GM12873 (cell line): ENCODE data around the gene TMEM164.

ENCODE experiments used
- CTCF ChIP-seq: IDR thresholded peaks from 2 replicates; pipeline ENCODE4 v1.5.1; 2012; ENCODE audit warnings: low read depth, mild to moderate bottlenecking, moderate library complexity, low read length, control low read depth; ENCODE audit not compliant: insufficient read depth; ENCODE audit errors: missing control alignments

The TMEM164 gene

GRCh38 chrX:110175146-110175545 is 172.2 kb downstream of the TMEM164 start:
- TF ChIP-seq CTCF, result no peak

GRCh38 chrX:110175696-110176095 is 172.8 kb downstream of the TMEM164 start:
- TF ChIP-seq CTCF, result no peak

GRCh38 chrX:110178179-110178865 is 175.4 kb downstream of the TMEM164 start:
- no peak for TF ChIP-seq CTCF

- TF ChIP-seq CTCF, result no peak
Measured at GRCh38 chrX:110180176-110180927, 177.4 kb downstream of the TMEM164 start.

GRCh38 chrX:110180928-110181310 is 178.0 kb downstream of the TMEM164 start:
- TF ChIP-seq CTCF, result no peak

GRCh38 chrX:110181459-110182137 is 178.7 kb downstream of the TMEM164 start:
- TF ChIP-seq CTCF, result no peak

GRCh38 chrX:110182362-110182761 is 179.4 kb downstream of the TMEM164 start:
- TF ChIP-seq CTCF, result no peak
